Astrocyte (in vitro differentiated cells and primary cell): ENCODE results near the gene STX10. TPM values are rescaled to one million over a fixed set of nuclear protein-coding genes. Genes with fewer than 3 reads are reported as not detected.

Source experiments
- DNase-seq: peaks from one replicate; pipeline ENCODE4 v3.0.0-alpha.2; 2010; ENCODE audit warnings: low read depth
- FAIRE-seq: peaks from 2 replicates; lab custom pipeline; 2011; peaks lifted over from hg19 to GRCh38; lab: Jason Lieb, UNC
- H2AFZ ChIP-seq: 2 replicates; pipeline ENCODE4 v1.6.0; 2012; ENCODE audit warnings: low read depth, low read length, inconsistent platforms
- H3K27ac ChIP-seq: 2 replicates; pipeline ENCODE4 v1.5.1; 2011; ENCODE audit warnings: low read depth, low read length, inconsistent platforms
- H3K27me3 ChIP-seq: 2 replicates; pipeline ENCODE4 v1.6.0; 2011; ENCODE audit warnings: low read length, inconsistent platforms; ENCODE audit not compliant: insufficient read depth
- H3K36me3 ChIP-seq: 2 replicates; pipeline ENCODE4 v1.5.1; 2011; ENCODE audit warnings: low read length, inconsistent platforms; ENCODE audit not compliant: insufficient read depth
- H3K4me1 ChIP-seq: 2 replicates; pipeline ENCODE4 v1.5.1; 2011; ENCODE audit warnings: low read length, inconsistent platforms; ENCODE audit not compliant: insufficient read depth
- H3K4me2 ChIP-seq: 2 replicates; pipeline ENCODE4 v1.6.0; 2012; ENCODE audit warnings: low read length, inconsistent platforms
- H3K4me3 ChIP-seq: 2 replicates; pipeline ENCODE4 v1.5.1; 2011; ENCODE audit warnings: low read depth, mild to moderate bottlenecking, low read length, inconsistent platforms; ENCODE audit not compliant: insufficient read depth
- H3K79me2 ChIP-seq: 2 replicates; pipeline ENCODE4 v1.6.0; 2012; ENCODE audit warnings: mild to moderate bottlenecking, low read length, inconsistent platforms; ENCODE audit not compliant: insufficient read depth
- H3K9ac ChIP-seq: 2 replicates; pipeline ENCODE4 v1.6.0; 2012; ENCODE audit warnings: mild to moderate bottlenecking, low read length, inconsistent platforms
- H3K9me3 ChIP-seq: 2 replicates; pipeline ENCODE4 v1.5.1; 2012; ENCODE audit warnings: low read depth, mild to moderate bottlenecking, low read length, inconsistent platforms; ENCODE audit not compliant: insufficient read depth
- H4K20me1 ChIP-seq: 2 replicates; pipeline ENCODE4 v1.6.0; 2012; ENCODE audit warnings: low read length, inconsistent platforms; ENCODE audit not compliant: insufficient read depth
- H3K27ac Mint-ChIP-seq: one replicate; pipeline ENCODE4 v1.8.0; 2021; ENCODE audit warnings: mild to moderate bottlenecking, mixed read lengths; ENCODE audit not compliant: unreplicated experiment
- H3K27me3 Mint-ChIP-seq: one replicate; pipeline ENCODE4 v1.8.0; 2021; ENCODE audit warnings: low read depth, mixed read lengths; ENCODE audit not compliant: unreplicated experiment
- H3K36me3 Mint-ChIP-seq: one replicate; pipeline ENCODE4 v1.8.0; 2021; ENCODE audit warnings: low read depth, mixed read lengths; ENCODE audit not compliant: unreplicated experiment
- H3K4me1 Mint-ChIP-seq: one replicate; pipeline ENCODE4 v1.8.0; 2021; ENCODE audit warnings: low read depth, mixed read lengths; ENCODE audit not compliant: unreplicated experiment
- H3K4me3 Mint-ChIP-seq: one replicate; pipeline ENCODE4 v1.8.0; 2021; ENCODE audit warnings: mild to moderate bottlenecking, moderate library complexity, mixed read lengths; ENCODE audit not compliant: unreplicated experiment
- H3K9me3 Mint-ChIP-seq: one replicate; pipeline ENCODE4 v1.8.0; 2021; ENCODE audit warnings: mild to moderate bottlenecking, mixed read lengths; ENCODE audit not compliant: unreplicated experiment
- EZH2 ChIP-seq: IDR thresholded peaks from 2 replicates; pipeline ENCODE4 v1.6.1; 2012; ENCODE audit warnings: mild to moderate bottlenecking, low read length, inconsistent platforms; ENCODE audit not compliant: insufficient read depth
- total RNA-seq: library from RNA; stranded (reverse); gene quantifications from 2 replicates; pipeline ENCODE4 v1.2.1, GENCODE V29; 2021
- TF ChIP-seq, protein P1 (sequence below): IDR thresholded peaks from 2 replicates; pipeline ENCODE4 v1.5.1; 2011; ENCODE audit warnings: low read depth, mild to moderate bottlenecking, inconsistent platforms, low read length, moderate library complexity; ENCODE audit not compliant: insufficient read depth

The STX10 gene
- total RNA-seq, 1 donor from 2014 or later: 39.7 TPM

DNA sequence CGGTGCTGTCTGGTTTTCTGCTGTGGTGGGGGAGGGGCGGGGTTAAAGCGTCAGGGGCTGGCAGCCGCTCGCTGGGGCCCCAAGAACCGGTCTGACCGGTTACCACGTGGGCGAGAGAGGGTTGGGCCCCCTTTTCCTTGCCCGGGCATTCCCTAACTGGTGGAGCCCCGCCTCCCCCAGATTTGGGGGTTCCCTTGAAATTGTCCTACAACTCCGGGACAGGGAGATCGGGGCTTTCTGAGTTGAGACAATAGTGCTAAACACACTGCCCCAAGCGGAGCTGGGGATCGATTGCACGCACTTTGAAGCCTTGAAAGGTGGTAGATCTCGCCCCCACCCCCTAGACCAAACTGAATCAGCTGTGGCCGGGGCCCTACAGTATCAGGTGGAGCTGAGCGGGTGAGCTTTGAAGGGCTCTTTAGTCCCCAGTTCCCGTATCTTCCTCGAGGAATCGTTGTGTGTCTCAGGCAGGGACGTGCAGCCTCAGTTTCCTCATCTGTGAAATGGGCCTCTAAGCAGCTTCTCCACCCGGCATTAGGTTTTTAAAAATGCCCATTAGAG, 4.8 kb upstream of the STX10 start:
- Histone ChIP-seq H3K27me3 (no peaks in the 10 kb centered on the region), H3K4me1 (peaks cover 21% of the 10 kb centered on the region), H3K9ac (peak overlapping the region; percentile 100), H3K79me2 (peaks cover 45% of the 10 kb centered on the region), H3K27ac (peak overlapping the region; percentile 95), H3K9me3 (no peaks in the 10 kb centered on the region), H3K4me3 (peak overlapping the region; percentile 100), H2AFZ (no peak overlapping the region), H3K36me3 (no peaks in the 10 kb centered on the region), H4K20me1 (peaks cover 30% of the 10 kb centered on the region), H3K4me2 (peak overlapping the region; percentile 97)
- H3K27me3 Mint-ChIP-seq: no peaks in the 10 kb centered on the region
- H3K4me1 Mint-ChIP-seq: peaks cover 6% of the 10 kb centered on the region
- FAIRE-seq (no peak), DNase-seq (peak; percentile 49)
- peak overlapping the region; percentile 95 for H3K4me3 Mint-ChIP-seq
- peak overlapping the region; percentile 99 for H3K27ac Mint-ChIP-seq
- H3K9me3 Mint-ChIP-seq: no peaks in the 10 kb centered on the region
- peaks cover 15% of the 10 kb centered on the region for H3K36me3 Mint-ChIP-seq
- no peak for TF ChIP-seq EZH2
- TF ChIP-seq, protein P1, sequence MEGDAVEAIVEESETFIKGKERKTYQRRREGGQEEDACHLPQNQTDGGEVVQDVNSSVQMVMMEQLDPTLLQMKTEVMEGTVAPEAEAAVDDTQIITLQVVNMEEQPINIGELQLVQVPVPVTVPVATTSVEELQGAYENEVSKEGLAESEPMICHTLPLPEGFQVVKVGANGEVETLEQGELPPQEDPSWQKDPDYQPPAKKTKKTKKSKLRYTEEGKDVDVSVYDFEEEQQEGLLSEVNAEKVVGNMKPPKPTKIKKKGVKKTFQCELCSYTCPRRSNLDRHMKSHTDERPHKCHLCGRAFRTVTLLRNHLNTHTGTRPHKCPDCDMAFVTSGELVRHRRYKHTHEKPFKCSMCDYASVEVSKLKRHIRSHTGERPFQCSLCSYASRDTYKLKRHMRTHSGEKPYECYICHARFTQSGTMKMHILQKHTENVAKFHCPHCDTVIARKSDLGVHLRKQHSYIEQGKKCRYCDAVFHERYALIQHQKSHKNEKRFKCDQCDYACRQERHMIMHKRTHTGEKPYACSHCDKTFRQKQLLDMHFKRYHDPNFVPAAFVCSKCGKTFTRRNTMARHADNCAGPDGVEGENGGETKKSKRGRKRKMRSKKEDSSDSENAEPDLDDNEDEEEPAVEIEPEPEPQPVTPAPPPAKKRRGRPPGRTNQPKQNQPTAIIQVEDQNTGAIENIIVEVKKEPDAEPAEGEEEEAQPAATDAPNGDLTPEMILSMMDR: peak; percentile 27

DNA sequence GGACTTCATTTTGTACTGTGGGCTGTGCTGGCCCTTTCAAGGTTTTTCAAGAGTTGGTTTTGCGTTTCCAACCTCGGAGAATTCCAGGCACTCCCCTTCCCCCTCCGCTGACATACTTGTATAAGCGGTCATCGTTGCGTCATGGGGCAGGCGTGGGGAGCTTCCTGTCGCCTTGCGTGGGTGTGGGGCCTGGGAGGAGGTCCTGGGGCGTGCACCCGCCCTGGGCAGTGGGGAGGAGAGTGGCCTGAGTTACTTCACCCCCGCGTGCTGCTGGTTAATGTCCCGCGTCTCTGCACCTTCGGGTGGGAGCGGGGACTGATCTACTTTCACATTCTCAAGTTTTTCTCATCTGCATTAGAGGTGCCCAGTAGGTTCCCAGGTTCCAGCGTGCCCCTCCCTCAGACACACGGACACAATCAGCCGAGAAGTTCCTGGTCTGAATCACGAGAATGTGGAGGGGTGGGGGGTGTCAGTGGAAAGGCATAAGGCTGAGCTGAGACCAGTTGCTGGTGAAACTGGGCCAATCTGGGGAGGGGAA, 4.1 kb upstream of the STX10 start:
- H3K27me3 ChIP-seq: no peaks in the 10 kb centered on the region
- peaks cover 26% of the 10 kb centered on the region for H3K4me1 ChIP-seq
- H3K9me3 Mint-ChIP-seq: no peaks in the 10 kb centered on the region
- peaks cover 15% of the 10 kb centered on the region for H3K36me3 Mint-ChIP-seq
- H3K36me3 ChIP-seq: no peaks in the 10 kb centered on the region
- peak overlapping the region; percentile 99 for H3K27ac Mint-ChIP-seq
- H2AFZ ChIP-seq: no peak overlapping the region
- peak overlapping the region; percentile 100 for H3K9ac ChIP-seq
- no peaks in the 10 kb centered on the region for H3K27me3 Mint-ChIP-seq
- H3K9me3 ChIP-seq: no peaks in the 10 kb centered on the region
- no peak for TF ChIP-seq EZH2
- TF ChIP-seq, protein P1: no peak
- H4K20me1 ChIP-seq: peaks cover 30% of the 10 kb centered on the region
- peak overlapping the region; percentile 95 for H3K27ac ChIP-seq
- peaks cover 52% of the 10 kb centered on the region for H3K79me2 ChIP-seq
- peak overlapping the region; percentile 100 for H3K4me3 ChIP-seq
- DNase-seq: peak; percentile 92
- H3K4me2 ChIP-seq: peak overlapping the region; percentile 97
- peak overlapping the region; percentile 95 for H3K4me3 Mint-ChIP-seq
- peaks cover 7% of the 10 kb centered on the region for H3K4me1 Mint-ChIP-seq
- no peak for FAIRE-seq
